CD4-positive, alpha-beta T cell (primary cell): Measurements from ENCODE around the gene OPA3. TPM values are rescaled to one million over a fixed set of nuclear protein-coding genes. Genes with fewer than 3 reads are reported as not detected.

Source experiments
- ATAC-seq: fragments of 200-7000 bp; cut with Tn5 transposase; one replicate; pipeline ENCODE4 v1.10.0; 2022; ENCODE audit warnings: mild to moderate bottlenecking; ENCODE audit not compliant: poor library complexity
- CTCF ChIA-PET: fragments of 350-600 bp; sonication (Branson Sonifier 250); formaldehyde crosslinking; loops from one replicate; lab custom pipeline; 2021; ENCODE audit warnings: antibody characterized with exemption, inconsistent platforms; lab: Charles Lee
- POLR2A ChIA-PET: fragments of 350-600 bp; sonication (Branson Sonifier 250); formaldehyde crosslinking; loops from one replicate; lab custom pipeline; 2021; ENCODE audit warnings: antibody characterized with exemption, inconsistent platforms; lab: Charles Lee
- DNase-seq, 14 experiments: peaks; one replicate each; pipeline ENCODE4 v3.0.0-alpha.2; 2013 to 2020; ENCODE audit warnings: mixed read lengths in 2 of 14
- H3K27ac ChIP-seq, 2 donors: one replicate each; pipeline versions ENCODE4 v1.5.1 to v1.7.0; 2013; ENCODE audit warnings: low read length in 2 of 2, low read depth in 1 of 2, mild to moderate bottlenecking in 1 of 2
- H3K27me3 ChIP-seq, 2 experiments: 1 replicate in 1 of 2; 2 replicates in 1 of 2; pipeline versions ENCODE4 v1.6.1 to v1.7.0; 2013; ENCODE audit warnings: low read length in 2 of 2, control low read depth in 1 of 2, mild to moderate bottlenecking in 1 of 2, moderate library complexity in 1 of 2; ENCODE audit not compliant: insufficient read depth in 2 of 2, control insufficient read depth in 1 of 2
- H3K36me3 ChIP-seq: one replicate; pipeline ENCODE4 v1.6.1; 2013; ENCODE audit warnings: low read length, control low read depth; ENCODE audit not compliant: insufficient read depth
- H3K4me1 ChIP-seq: one replicate; pipeline ENCODE4 v1.6.1; 2013; ENCODE audit warnings: low read length, control low read depth; ENCODE audit not compliant: insufficient read depth
- H3K4me3 ChIP-seq: one replicate; pipeline ENCODE4 v1.5.1; 2013; ENCODE audit warnings: mild to moderate bottlenecking, low read length, moderate library complexity
- H3K9me3 ChIP-seq, 2 experiments: 1 replicate in 1 of 2; 2 replicates in 1 of 2; pipeline versions ENCODE4 v1.6.1 to v1.7.0; 2013; ENCODE audit warnings: low read length in 2 of 2, mild to moderate bottlenecking in 2 of 2, control low read depth in 1 of 2, moderate library complexity in 1 of 2; ENCODE audit not compliant: control insufficient read depth in 1 of 2, insufficient read depth in 1 of 2
- H3K27ac Mint-ChIP-seq: one replicate; pipeline ENCODE4 v1.8.0; 2020; ENCODE audit warnings: mixed read lengths
- H3K27me3 Mint-ChIP-seq: one replicate; pipeline ENCODE4 v1.8.0; 2021; ENCODE audit warnings: mixed read lengths
- H3K36me3 Mint-ChIP-seq: one replicate; pipeline ENCODE4 v1.8.0; 2021; ENCODE audit warnings: low read depth, mixed read lengths
- H3K4me1 Mint-ChIP-seq: one replicate; pipeline ENCODE4 v1.8.0; 2021; ENCODE audit warnings: low read depth, mixed read lengths
- H3K4me3 Mint-ChIP-seq: one replicate; pipeline ENCODE4 v1.8.0; 2020; ENCODE audit warnings: mild to moderate bottlenecking, mixed read lengths
- H3K9me3 Mint-ChIP-seq: one replicate; pipeline ENCODE4 v1.8.0; 2020; ENCODE audit warnings: mixed read lengths
- intact Hi-C, 2 experiments: fragments of 100-400 bp; cut with DNase I in 1 of 2; cut with micrococcal nuclease in 1 of 2; formaldehyde crosslinking; loops; one replicate each; pipeline versions ENCODE4 v1.15.1 to v1.9.0; 2023 to 2025; cut with DNase I, micrococcal nuclease
- total RNA-seq, 174 experiments: library from RNA in 2 of 174; stranded (reverse) in 2 of 174; gene quantifications; one replicate each; pipeline ENCODE4 v1.2.3 and lab custom pipeline; 2021 to 2026
- TF ChIP-seq, protein P1 (sequence below): fragments of 200-600 bp; IDR thresholded peaks from one replicate; pipeline ENCODE4 v1.8.0; 2022; ENCODE audit warnings: antibody characterized with exemption, mild to moderate bottlenecking

Gene OPA3
- total RNA-seq, 2 experiments from 2014 or later, result 3.1 to 3.2 TPM

DNA sequence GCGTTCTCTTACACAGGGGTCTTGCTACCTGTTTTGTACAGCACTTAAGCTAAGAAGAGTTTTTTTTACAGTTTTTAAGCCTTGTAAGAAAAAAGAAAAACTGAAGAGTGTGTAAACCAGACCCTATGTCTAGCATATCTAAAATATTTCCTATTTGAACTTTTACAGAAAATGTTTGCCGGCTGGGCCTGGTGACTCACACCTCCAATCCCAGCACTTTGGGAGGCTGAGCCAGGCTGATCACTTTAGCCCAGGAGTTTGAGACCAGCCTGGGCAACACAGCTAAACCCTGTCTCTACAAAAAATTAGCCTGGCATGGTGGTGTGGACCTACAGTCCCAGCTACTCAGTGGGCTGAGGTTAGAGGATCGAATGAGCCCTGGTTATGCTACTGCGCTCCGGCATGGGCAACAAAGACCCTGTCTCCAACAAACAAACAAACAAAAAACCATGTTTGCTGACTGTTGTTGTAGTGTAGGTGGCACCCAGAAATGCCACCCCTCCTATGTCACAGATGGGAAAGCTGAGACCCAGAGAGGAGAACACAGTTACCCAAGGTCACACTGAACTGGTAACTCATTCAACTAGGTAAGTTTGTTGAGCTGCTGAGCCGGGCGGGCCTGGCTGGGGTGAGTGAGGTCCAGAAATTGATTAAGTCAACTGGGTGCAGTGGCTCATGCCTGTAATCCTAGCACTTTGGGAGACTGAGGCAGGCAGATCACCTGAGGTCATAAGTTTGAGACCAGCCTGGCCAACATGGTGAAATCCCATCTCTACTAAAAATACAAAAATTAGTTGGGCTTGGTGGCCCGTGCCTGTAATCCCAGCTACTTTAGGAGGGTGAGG, 79.2 kb downstream of the OPA3 start:
- no peak for DNase-seq
- Histone ChIP-seq H3K4me1 (peaks cover 37% of the 10 kb centered on the region), H3K27ac (peak overlapping the region; percentile 1 to 94), H3K36me3 (peaks cover 3% of the 10 kb centered on the region), H3K27me3 (no peaks in the 10 kb centered on the region), H3K4me3 (no peak overlapping the region), H3K9me3 (no peaks in the 10 kb centered on the region)
- Mint-ChIP-seq H3K27me3 (no peaks in the 10 kb centered on the region), H3K4me3 (peak overlapping the region; percentile 81), H3K36me3 (peaks cover 12% of the 10 kb centered on the region), H3K4me1 (peaks cover 38% of the 10 kb centered on the region), H3K9me3 (no peaks in the 10 kb centered on the region), H3K27ac (peak overlapping the region; percentile 99)
- intact Hi-C loops, result loop anchor here (5.0 kb wide), 3 partner anchors 52 to 187 kb away; partner anchors contain the start of genes QPCTL (in 1 of the 2) and SNRPD2 (in 1 of the 2)
- ChIA-PET CTCF (interaction anchor here (0.7 to 2.7 kb wide), 9 partner anchors 9 to 186 kb away, joined by 3 to 11 read pairs (median 3); partner anchors contain the start of gene SNRPD2), POLR2A (interaction anchor here (1.1 kb wide), 1 partner anchor 81 kb away, joined by 3 read pairs; no protein-coding TSS in a partner anchor)
- ATAC-seq, result no peak
- TF ChIP-seq, protein P1, sequence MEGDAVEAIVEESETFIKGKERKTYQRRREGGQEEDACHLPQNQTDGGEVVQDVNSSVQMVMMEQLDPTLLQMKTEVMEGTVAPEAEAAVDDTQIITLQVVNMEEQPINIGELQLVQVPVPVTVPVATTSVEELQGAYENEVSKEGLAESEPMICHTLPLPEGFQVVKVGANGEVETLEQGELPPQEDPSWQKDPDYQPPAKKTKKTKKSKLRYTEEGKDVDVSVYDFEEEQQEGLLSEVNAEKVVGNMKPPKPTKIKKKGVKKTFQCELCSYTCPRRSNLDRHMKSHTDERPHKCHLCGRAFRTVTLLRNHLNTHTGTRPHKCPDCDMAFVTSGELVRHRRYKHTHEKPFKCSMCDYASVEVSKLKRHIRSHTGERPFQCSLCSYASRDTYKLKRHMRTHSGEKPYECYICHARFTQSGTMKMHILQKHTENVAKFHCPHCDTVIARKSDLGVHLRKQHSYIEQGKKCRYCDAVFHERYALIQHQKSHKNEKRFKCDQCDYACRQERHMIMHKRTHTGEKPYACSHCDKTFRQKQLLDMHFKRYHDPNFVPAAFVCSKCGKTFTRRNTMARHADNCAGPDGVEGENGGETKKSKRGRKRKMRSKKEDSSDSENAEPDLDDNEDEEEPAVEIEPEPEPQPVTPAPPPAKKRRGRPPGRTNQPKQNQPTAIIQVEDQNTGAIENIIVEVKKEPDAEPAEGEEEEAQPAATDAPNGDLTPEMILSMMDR, result no peak

DNA sequence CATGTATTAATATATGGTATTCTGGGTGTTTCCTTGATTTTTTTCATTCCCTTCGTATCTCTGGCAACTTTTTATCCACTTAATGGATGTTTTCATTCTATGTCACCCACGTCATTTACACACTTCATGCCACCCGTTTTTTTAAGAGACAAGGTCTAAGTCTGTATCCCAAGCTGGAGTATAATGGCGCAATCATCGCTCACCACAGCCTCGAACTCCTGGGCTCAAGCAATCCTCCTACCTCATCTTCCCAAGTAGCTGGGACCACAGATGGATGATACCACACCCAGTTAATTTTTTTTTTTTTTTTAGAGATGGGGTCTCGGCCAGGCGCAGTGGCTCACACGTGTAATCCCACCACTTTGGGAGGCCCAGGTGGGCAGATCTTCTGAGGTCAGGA, 80.7 kb downstream of the OPA3 start:
- no peak for DNase-seq
- no peak for ATAC-seq
- no peak overlapping the region for H3K4me3 ChIP-seq
- peaks cover 3% of the 10 kb centered on the region for H3K36me3 ChIP-seq
- Mint-ChIP-seq H3K4me1 (peaks cover 32% of the 10 kb centered on the region), H3K4me3 (no peak overlapping the region), H3K27ac (no peak overlapping the region), H3K36me3 (peaks cover 10% of the 10 kb centered on the region), H3K27me3 (no peaks in the 10 kb centered on the region), H3K9me3 (no peaks in the 10 kb centered on the region)
- peaks cover 0 to 6% of the 10 kb centered on the region in 2 experiments for H3K9me3 ChIP-seq
- H3K27me3 ChIP-seq, result no peaks in the 10 kb centered on the region
- no peak overlapping the region for H3K27ac ChIP-seq
- H3K4me1 ChIP-seq, result peaks cover 35% of the 10 kb centered on the region
- ChIA-PET CTCF (interaction anchor here (0.9 to 2.1 kb wide), 2 partner anchors 18 to 54 kb away, joined by 3 to 8 read pairs; no protein-coding TSS in a partner anchor), POLR2A (no interaction called here)
- intact Hi-C loops, result no loop called here
- TF ChIP-seq, protein P1, result no peak

DNA sequence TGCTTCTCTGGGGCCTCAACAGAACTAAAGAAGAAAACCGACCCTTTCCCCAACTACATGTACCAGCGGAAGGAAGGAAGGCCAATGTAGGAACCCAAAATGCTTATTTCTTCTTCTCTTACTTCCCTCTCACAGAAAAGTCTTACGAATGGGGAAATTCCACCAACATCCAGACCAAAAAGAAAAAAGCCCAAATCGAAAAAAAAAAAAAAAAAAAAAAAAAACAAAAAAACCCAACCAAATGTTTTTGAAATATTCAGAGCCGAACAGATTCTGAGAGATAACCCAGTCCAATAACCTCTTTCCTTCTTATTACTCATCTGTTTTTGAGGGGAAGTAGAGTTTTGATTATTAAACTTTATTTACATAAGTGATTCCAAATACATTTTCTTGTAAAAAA, 82.5 kb downstream of the OPA3 start:
- no peak overlapping the region for H3K27ac ChIP-seq
- POLR2A ChIA-PET, result no interaction called here
- no peak for ATAC-seq
- no peak overlapping the region for H3K4me3 ChIP-seq
- no peaks in the 10 kb centered on the region for H3K27me3 ChIP-seq
- TF ChIP-seq, protein P1, result no peak
- Mint-ChIP-seq H3K9me3 (no peaks in the 10 kb centered on the region), H3K27ac (peak overlapping the region; percentile 71), H3K4me3 (peak overlapping the region; percentile 25), H3K27me3 (no peaks in the 10 kb centered on the region), H3K36me3 (peaks cover 4% of the 10 kb centered on the region), H3K4me1 (peaks cover 40% of the 10 kb centered on the region)
- peaks cover 48% of the 10 kb centered on the region for H3K4me1 ChIP-seq
- peaks cover 0 to 6% of the 10 kb centered on the region in 2 experiments for H3K9me3 ChIP-seq
- intact Hi-C loops, result no loop called here
- DNase-seq, result peak in 1 of 14 experiments; percentile 53
- CTCF ChIA-PET, result no interaction called here
- H3K36me3 ChIP-seq, result peaks cover 3% of the 10 kb centered on the region
